T-helper 1 cell treated with Interleukin-12 subunit alpha and Interleukin-12 subunit beta and Interleukin-4 antibody, amounts not matched to agents 30 ng/mL and 1 ng/mL, for 36 hours (primary cell): ENCODE data around the gene IFNA14. TPM values are rescaled to one million over a fixed set of nuclear protein-coding genes. Genes with fewer than 3 reads are reported as not detected.
"Not testable (repeated sequence)": the region's sequence is repeated elsewhere in the genome, so short reads cannot be mapped to it uniquely, and the experiment has no call there.

ENCODE experiments used
- intact Hi-C: fragments of 100-400 bp; cut with micrococcal nuclease; formaldehyde crosslinking; loops from one replicate; pipeline ENCODE4 v1.15.1; 2024
- total RNA-seq: library from RNA; stranded (reverse); gene quantifications from 2 replicates; pipeline ENCODE4 v1.2.3, GENCODE V29; 2022

Gene IFNA14
- total RNA-seq, 1 donor from 2014 or later, result not detected

DNA sequence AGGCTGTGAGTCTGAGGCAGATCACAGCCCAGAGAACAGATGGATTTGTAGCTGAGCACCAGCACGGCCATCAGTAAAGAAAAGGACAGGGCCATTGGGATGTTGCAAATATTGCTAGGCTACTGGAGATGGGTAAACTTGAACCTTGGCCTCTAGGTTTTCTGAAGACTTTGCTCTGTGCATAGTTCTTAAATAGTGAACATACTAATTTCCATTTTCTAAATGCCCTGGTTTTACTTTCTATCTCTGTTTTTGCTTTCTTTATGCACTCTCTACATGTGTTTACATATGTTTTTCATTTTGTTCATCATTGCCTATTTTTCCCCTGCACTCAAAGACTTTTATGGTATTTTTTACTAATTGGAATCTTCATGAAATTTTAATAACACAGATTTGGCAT is 22.6 kb downstream of the IFNA14 start, which contains the start of gene IFNA16:
Gene IFNA16, minus strand, starts transcription at position 101 of the 400 bp plus-strand sequence. Its CDS starts 6 bp downstream, at position 95.
- intact Hi-C loops, result not testable (repeated sequence)

DNA sequence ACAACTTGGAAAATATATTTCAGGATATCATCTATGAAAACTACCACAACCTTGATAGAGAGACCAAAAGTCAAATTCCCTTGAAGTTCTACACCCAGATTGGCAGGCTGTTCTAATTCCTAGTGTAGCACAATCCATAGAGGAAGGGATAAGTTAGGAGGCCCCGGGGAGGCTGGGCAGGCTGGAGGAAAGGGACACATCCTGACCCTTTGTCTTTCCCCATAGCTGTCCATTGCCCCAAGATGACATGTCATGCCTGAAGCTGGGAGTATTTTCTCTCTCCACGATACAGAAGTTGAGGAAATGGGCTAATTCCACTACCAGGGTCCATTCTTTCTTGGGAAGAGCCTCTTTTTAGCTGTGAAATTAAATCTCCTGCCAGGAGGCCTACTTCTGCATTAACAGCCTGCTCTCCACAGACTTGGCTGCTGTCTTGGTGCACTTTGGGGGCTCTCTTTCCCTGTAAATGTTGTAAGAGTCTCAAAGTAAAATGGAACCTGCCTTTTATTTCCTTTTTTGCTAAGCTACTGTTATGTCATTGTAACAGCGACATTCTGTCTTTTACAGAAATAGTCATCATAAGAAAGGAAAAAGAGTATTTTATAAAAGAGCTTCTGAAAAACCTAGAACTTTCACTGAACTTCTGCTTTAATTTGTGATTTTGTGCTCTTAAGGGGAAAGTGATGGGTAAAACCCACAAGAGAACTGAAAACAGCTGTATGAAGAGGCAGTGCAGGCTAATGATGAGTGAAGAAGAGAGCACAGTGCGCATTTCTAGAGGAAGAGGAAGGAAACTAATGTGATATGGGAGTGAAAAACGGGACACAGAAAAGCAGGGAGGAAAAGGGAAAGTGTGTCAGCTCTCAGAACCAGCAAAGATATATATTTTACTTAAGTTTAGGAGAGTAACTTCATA is 26.1 kb downstream of the IFNA14 start:
- intact Hi-C loops, result loop anchor here (1.0 kb wide), 2 partner anchors 242 to 576 kb away; no protein-coding TSS in a partner anchor

DNA sequence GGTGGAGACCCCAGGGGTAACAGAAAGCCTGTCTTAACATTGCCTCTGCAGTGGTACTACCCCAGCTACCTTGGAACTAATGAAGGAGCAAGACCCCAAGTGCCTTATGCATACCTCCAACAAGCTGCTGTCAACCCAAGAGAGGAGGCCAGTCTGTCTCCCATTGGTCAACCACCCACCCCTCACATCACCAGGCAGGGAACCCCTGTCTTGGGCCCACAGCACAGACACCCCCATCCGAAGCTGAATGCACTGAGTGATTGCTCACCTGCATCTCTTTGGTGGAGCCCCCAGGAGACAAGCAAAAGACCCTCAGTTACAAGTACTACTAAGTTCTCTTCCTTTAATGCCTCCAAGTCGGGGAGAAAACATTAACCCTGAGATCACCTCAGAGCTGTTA is 27.6 kb downstream of the IFNA14 start:
- intact Hi-C loops, result not testable (repeated sequence)

DNA sequence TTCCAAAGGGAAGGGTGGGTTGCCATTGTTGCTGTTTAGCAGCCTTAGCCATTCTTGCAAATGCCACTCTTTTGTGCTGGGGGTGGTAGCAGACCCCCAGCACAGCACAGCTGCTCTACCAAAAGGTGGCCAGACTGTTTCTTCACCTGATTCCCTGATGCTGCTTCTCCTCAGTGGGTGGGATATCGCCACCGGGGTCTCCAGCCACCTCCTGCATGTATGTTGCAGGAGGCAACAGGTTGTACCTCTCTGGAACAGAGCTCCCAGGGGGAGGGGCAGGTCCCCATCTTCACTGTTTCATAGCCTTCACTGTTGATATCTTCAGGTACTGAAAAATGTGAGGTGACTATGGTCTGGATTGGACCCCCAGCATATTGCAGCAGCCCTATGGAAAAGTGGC is 29.0 kb downstream of the IFNA14 start:
- intact Hi-C loops, result not testable (repeated sequence)

DNA sequence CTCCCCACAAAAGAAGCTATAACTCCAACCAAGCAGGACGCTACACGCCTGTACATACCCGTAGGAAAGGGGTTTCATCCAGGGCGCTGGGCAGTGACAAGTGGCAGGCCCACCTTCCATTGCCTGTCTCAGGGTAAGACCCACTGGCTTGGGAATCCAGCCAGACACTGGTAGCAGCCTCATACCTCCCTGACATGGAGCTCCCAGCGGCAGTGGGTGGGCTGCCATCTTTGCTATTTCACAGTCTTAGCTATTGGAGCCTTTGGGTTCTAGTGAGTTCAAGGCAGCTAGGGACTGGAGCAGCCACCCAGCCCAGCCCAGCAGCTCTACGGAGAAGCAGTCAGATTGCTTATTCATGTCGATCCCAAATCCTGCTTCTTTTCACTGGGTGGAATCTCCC is 29.5 kb downstream of the IFNA14 start:
- intact Hi-C loops, result no loop called here

DNA sequence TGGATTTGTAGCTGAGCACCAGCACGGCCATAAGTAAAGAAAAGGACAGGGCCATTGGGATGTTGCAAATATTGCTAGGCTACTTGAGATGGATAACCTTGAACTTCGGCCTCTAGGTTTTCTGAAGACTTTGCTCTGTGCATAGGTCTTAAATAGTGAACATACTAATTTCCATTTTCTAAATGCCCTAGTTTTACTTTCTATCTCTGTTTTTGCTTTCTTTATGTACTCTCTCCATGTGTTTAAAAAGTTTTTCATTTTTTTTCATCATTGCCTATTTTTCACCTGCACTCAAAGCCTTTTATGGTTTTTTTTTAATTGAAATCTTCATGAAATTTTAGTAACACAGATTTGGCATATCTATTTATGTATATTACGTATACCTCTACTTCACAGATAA is 32.8 kb downstream of the IFNA14 start, which contains the start of gene IFNA10:
Gene IFNA10, minus strand, starts transcription at position 101 of the 400 bp plus-strand sequence. Its CDS starts 46 bp downstream, at position 55.
- intact Hi-C loops, result not testable (repeated sequence)

DNA sequence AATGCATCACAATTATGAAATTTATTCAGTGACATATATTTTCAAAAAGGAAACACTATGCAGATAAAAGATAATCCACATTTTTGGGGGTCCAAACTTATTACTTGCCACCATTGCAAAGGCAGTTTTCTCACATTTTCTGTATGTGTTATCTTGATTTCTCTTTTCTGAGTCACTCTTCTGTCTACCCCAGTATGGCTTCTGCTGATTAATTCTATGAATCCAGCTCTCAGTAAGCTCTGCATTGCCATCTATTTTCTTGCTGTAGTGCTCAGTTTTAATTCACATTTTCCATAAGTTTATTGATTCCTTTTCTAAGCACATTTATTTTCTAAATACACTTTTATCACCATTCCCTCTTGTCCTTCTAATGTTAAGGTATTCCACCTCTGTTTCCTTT is 34.6 kb downstream of the IFNA14 start:
- intact Hi-C loops, result no loop called here

DNA sequence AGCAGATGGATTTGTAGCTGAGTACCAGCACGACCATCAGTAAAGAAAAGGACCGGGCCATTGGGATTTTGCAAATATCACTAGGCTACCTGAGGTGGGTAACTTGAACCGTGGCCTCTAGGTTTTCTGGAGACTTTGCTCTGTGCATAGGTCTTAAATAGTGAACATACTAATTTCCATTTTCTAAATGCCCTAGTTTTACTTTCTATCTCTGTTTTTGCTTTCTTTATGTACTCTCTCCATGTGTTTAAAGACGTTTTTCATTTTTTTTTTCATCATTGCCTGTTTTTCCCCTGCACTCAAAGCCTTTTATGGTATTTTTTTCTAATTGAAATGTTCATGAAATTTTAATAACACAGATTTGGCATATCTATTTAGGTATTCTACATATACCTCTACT is 37.7 kb downstream of the IFNA14 start, which contains the start of gene IFNA7:
Gene IFNA7, minus strand, starts transcription at position 101 of the 400 bp plus-strand sequence. Its CDS starts 40 bp downstream, at position 61.
- intact Hi-C loops, result not testable (repeated sequence)

DNA sequence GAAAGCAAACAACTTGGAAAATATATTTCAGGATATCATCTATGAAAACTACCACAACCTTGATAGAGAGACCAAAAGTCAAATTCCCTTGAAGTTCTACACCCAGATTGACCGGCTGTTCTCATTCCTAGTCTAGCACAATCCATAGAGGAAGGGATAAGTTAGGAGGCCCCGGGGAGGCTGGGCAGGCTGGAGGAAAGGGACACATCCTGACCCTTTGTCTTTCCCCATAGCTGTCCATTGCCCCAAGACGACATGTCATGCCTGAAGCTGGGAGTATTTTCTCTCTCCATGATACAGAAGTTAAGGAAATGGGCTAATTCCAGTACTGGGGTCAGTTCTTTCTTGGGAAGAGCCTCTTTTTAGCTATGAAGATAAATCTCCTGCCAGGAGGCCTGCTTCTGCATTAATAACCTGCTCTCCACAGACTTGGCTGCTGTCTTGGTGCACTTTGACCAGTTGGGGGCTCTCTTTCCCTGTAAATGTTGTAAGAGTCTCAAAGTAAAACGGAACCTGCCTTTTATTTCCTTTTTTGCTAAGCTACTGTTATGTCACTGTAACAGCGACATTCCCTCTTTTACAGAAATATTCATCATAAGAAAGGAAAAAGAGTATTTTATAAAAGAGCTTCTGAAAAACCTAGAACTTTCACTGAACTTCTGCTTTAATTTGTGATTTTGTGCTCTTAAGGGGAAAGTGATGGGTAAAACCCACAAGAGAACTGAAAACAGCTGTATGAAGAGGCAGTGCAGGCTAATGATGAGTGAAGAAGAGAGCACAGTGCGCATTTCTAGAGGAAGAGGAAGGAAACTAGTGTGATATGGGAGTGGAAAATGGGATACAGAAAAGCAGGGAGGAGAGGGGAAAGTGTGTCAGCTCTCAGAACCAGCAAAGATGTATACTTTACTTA is 44.7 kb downstream of the IFNA14 start:
- intact Hi-C loops, result loop anchor here (1.0 to 5.0 kb wide), 4 partner anchors 43 to 594 kb away; no protein-coding TSS in a partner anchor

Other genes starting within 250 kb of the IFNA14 start
- gene HACD4, start 208.4 kb downstream of the IFNA14 start, total RNA-seq, result 10.3 and 11.0 TPM in 2 replicates
- not detected in 2 replicates for gene IFNB1, start 162.1 kb downstream of the IFNA14 start, total RNA-seq
- not detected in 2 replicates for gene IFNW1, start 98.2 kb downstream of the IFNA14 start, total RNA-seq
- not detected in 2 replicates for gene IFNA21, start 73.3 kb downstream of the IFNA14 start, total RNA-seq
- not detected in 2 replicates for gene IFNA4, start 52.4 kb downstream of the IFNA14 start, total RNA-seq
- gene IFNA7, start 37.8 kb downstream of the IFNA14 start, total RNA-seq, result not detected in 2 replicates
- gene IFNA10, start 32.9 kb downstream of the IFNA14 start, total RNA-seq, result not detected in 2 replicates
- not detected in 2 replicates for gene IFNA16, start 22.7 kb downstream of the IFNA14 start, total RNA-seq
- gene IFNA17, start 11.8 kb downstream of the IFNA14 start, total RNA-seq, result not detected in 2 replicates
- gene IFNA5, start 65.3 kb upstream of the IFNA14 start, total RNA-seq, result not detected in 2 replicates
- gene KLHL9, start 95.4 kb upstream of the IFNA14 start, total RNA-seq, result 15.4 and 16.6 TPM in 2 replicates
- gene IFNA6, start 110.9 kb upstream of the IFNA14 start, total RNA-seq, result not detected in 2 replicates
- gene IFNA13, start 128.1 kb upstream of the IFNA14 start, total RNA-seq, result not detected in 2 replicates
- gene IFNA2, start 145.4 kb upstream of the IFNA14 start, total RNA-seq, result not detected in 2 replicates
- not detected in 2 replicates for gene IFNA8, start 169.1 kb upstream of the IFNA14 start, total RNA-seq
- gene IFNA1, start 200.4 kb upstream of the IFNA14 start, total RNA-seq, result not detected in 2 replicates
- gene IFNE, start 242.3 kb upstream of the IFNA14 start, total RNA-seq, result 0.32 TPM in 1 of 2 replicates, not detected in the other